GM21825 (cell line): Measurements from ENCODE around the gene GGACT.
"Not testable (repeated sequence)": the region's sequence is repeated elsewhere in the genome, so short reads cannot be mapped to it uniquely, and the experiment has no call there.

Source experiments
- ATAC-seq: cut with Tn5 transposase; IDR thresholded peaks from one replicate; pipeline ENCODE4 v1.9.1; 2021; ENCODE audit warnings: mild to moderate bottlenecking, moderate library complexity; ENCODE audit not compliant: unreplicated experiment

GGACT gene

GRCh38 chr13:100602493-100603111 is 14.0 kb upstream of the GGACT start:
- no peak for ATAC-seq

DNA sequence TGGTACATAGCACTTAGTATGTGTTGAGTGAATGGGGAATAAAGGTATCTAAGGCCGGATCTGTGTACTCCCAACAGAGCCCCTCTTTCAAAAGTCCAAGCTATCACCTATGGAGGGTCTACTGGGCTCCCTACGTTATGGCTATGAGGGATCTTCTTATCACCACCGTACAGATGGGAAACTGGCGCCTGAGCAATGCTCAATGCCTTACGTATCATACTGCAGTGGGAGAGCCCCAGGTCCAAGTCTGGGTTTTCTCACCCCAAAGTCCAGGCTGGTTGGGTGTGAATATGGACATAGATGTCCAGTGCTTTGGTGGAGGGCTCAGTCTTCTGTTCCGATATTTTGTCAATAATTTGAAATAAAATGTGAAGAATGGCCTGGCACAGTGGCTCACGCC is 13.1 kb upstream of the GGACT start:
- no peak for ATAC-seq

- no peak for ATAC-seq
Observed at GRCh38 chr13:100600915-100601314, 12.3 kb upstream of the GGACT start.

DNA sequence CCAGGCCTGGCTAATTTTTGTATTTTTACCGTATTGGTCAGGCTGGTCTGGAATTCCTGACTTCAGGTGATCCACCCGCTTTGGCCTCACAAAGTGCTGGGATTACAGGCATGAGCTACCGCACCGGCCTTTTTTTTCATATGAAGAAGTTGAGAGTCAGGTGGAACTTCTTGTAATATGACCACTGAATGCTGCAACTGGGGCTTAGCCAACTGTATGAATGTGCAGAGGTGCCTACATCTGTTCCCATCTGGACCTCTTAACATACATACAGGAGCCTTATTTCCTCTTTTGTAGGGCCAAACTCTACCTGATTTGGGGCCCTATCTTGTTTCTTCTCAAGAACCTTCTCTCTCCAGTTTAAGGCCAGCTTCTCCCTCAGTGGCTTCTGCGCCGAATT is 11.9 kb upstream of the GGACT start:
- ATAC-seq, result no peak

- no peak for ATAC-seq
Observed at GRCh38 chr13:100597253-100597652, 8.7 kb upstream of the GGACT start.

DNA sequence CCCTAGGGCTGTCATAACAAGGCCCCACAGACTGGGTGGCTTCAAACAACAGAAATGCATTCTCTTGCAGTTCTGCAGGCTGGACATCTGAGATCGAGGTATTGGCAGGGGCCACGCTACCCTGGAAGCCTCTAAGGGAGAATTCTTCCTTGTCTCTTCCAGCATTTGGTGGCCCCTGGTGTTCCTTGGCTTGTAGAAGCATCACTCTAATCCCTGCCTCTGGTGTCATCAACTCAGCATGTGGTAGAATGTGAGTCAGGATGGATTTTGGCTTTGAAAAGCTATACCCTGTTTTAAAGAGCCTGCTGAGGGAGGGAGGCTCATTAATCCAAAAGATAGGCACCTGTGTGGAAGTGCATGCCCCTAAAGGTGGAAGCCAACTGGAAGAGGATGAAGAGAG is 7.9 kb upstream of the GGACT start:
- ATAC-seq, result no peak

DNA sequence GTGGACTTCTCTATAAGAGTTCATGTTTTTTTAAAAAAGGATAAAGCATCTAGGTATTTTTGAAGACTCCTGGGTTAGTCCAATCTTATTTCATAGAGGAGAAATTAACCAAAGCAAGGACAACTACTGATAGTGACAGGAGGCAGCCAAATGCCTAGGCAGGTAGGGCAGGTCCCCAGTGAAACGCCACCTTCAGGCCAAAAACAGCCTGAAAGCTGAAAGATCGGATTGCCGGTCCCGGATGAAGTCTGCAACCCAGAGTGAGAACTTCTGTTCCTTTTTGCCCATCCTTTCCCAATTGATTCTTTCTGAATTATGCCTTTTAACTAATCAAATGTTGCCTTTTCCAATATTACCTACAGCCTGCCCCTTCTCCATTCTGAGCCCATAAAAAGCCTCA is 6.1 kb upstream of the GGACT start:
- ATAC-seq, result no peak

- no peak for ATAC-seq
Observed at GRCh38 chr13:100594255-100594654, 5.7 kb upstream of the GGACT start.

DNA sequence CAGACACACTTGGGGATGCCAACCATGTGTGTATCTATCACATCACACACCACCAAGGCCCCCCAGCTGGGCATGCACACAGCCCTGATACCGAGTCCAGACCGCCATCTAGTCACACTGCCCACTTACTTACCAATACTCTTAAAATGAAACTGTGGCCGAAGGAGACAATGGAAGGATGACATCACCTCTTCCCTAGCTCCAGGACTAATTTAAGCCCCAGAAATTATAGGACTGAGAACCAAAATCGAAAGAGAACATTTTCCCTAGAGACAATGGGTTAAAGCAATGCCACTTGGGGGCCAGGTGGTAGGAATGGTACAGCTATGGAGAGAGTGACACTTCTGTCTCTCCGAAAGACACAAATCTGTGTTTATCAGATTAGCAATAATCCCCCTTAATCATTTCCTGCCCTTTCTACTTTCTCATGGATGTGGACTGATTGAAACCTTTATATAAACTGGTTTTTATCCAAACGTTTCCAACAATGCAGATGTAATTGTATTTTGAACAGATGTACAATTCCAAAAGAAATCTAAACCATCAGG is 663 bp upstream of the GGACT start:
- no peak for ATAC-seq

- ATAC-seq, result no peak
Observed at GRCh38 chr13:100584896-100585295, 3.7 kb downstream of the GGACT start.

- ATAC-seq, result no peak
Observed at GRCh38 chr13:100581504-100581903, 7.1 kb downstream of the GGACT start.

GRCh38 chr13:100581030-100581429 is 7.6 kb downstream of the GGACT start:
- ATAC-seq, result no peak

GRCh38 chr13:100580045-100580444 is 8.5 kb downstream of the GGACT start:
- ATAC-seq, result no peak

DNA sequence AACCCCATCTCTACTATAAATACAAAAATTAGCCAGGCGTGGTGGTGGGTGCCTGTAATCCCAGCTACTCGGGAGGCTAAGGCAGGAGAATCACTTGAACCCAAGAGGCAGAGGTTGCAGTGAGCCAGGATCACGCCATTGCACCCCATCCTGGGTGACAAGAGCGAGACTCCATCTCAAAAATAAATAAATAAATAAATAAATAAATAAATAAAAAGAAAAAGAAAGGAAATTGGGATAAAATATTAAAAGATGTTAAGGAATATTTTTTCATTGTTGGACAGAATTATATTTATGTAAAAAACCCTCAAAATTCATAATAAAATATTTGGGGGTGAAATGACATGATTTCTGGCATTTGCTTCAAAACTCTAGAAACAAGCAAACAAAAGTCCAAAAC is 11.3 kb downstream of the GGACT start:
- not testable (repeated sequence) for ATAC-seq

DNA sequence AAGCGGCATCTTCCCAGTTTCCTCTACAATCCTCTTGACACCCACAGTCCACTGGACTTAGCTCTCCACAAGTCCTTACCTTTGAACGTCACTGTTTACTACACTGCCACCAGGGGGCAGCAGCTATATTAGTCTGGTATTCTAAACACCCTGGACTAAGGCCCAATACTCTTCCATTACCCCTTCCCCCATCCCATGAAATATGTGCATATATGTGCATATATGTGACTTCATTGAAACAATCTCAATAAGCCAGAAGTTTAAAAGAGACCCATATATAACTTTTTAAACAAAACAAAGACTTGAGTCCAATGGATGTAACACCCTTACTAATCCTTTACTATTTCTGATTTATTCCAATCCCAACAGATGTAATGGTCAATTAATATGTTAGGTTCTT is 15.5 kb downstream of the GGACT start:
- ATAC-seq, result peak; percentile 86

DNA sequence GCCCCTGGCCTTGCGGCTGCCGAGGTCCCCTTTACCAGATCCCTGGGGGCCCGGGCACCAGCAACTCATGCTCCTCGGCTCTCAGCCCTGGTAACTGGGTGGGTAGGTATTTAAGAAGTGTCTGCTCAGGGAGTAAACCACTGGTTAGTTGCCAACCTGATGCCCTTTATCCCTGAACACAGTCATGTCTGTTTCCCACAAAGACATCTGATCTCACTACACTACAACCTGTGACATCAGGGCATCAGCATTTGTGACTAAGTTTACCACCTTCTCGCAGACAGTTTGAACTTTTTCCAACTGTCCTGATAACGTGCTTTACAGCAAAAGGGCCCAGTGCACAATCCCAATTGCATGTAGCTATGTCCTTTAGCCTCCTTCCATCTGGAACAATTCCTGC is 22.0 kb downstream of the GGACT start:
- ATAC-seq, result no peak

DNA sequence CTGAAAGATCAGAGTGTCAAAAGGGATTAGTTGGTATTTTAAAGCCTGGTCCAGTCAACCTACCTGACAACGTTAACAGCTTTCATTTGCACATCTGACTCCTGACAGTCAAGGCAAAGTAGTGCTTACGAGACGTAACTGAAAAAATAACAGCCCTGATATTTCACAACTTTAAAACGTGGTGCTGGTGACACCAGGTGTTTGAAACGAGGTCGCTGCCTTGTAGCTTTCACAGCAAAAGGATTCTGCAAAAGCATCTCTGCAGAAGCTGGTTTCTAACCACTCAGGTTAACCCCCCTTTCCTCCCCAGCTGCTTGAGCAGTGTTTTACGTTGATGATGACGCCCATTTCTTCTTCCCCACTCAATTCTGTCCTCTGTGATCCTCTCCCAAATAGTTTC is 23.3 kb downstream of the GGACT start:
- ATAC-seq, result no peak

GRCh38 chr13:100564444-100565223 is 24.0 kb downstream of the GGACT start:
- no peak for ATAC-seq

DNA sequence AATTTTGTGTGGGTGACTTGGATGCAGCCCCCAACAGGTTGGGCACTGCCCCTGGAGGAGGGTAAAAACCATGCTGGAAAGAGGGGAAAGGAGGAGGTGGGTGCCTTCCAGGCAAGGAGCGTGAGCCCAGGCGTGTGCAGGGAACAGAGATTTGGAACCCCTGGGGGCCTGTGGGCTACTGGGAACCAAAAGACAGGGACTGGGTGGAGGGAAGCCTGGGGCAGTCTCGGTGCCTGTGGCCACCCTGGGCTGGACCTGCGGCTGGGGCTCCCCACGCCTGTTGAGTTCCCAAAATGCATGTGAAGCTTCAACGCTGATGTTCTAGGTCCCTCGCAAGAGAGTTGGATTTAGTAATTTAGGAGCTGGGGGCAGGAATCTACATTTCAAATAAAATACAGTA is 24.8 kb downstream of the GGACT start:
- ATAC-seq, result no peak

- no peak for ATAC-seq
Observed at GRCh38 chr13:100561599-100562204, 26.9 kb downstream of the GGACT start.

GRCh38 chr13:100561158-100561499 is 27.5 kb downstream of the GGACT start:
- ATAC-seq, result no peak

GRCh38 chr13:100560498-100561157 is 28.0 kb downstream of the GGACT start:
- no peak for ATAC-seq
